Activated CD8-positive, alpha-beta memory T cell treated with anti-CD3 and anti-CD28 coated beads, Interleukin-2, amount 50 U/mL, for 4 hours (primary cell): ENCODE measurements around the gene TP53BP2.
"Not testable (repeated sequence)": the region's sequence is repeated elsewhere in the genome, so short reads cannot be mapped to it uniquely, and the experiment has no call there.

Experiments used
- DNase-seq: peaks from one replicate; pipeline ENCODE4 v3.0.0-alpha.2; 2020

Gene TP53BP2

DNA sequence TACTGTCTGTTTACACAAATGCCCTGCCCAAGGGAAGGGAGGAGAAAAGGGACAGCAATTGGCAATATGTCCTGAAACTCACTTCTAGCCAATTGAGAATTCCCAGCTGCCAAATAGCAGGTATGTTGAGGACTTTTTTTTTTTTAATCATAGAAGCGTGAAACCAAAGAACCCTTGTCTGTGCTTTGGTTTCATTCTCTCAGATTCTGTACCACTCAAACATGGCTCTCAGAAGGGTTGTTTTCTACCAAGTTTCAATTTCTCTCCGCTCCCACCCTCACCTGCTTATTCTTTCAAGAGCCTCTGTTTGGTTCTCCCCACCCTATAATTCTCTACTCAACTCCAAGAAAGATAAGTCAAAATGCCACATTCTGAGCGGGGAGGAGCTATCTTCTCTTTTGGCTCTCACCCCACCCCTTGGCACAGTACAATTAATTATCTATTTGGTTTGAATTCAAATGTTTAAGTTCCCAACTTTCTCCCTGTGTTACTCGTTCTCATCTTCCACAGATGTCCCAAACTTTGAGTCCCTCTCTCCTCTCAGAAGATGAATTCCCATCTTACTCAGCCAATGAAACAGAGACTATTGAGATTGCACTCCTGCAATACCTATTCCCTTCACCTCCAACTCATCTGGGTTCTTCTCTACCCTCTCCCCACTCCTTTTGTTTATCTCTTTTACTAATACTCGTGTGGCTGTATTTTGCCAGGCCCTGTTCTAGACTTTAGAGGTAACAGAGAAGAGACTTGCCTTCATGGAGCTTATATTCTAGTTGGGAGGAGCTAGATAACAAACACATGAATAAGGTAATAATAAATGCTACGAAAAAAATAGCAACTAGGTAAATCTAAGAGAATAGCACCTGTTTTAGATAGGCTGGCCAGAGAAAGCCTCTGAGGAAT lies 3.9 kb upstream of the TP53BP2 start:
- DNase-seq, result no peak

DNA sequence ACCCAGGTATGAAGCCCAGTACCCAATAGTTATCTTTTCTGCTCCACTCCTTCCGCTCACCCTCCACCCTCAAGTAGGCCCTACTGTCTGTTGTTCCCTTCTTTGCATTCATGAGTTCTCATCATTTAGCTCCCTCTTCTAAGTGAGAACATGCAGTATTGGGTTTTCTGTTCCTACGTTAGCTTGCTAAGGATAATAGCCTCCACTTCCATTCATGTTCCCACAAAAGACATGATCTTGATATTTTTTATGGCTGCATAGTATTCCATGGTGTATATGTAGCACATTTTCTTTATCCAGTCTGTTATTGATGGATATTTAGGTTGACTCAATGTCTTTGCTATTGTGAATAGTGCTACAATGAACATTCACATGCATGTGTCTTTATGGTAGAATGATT lies 2.8 kb upstream of the TP53BP2 start:
- DNase-seq, result no peak

DNA sequence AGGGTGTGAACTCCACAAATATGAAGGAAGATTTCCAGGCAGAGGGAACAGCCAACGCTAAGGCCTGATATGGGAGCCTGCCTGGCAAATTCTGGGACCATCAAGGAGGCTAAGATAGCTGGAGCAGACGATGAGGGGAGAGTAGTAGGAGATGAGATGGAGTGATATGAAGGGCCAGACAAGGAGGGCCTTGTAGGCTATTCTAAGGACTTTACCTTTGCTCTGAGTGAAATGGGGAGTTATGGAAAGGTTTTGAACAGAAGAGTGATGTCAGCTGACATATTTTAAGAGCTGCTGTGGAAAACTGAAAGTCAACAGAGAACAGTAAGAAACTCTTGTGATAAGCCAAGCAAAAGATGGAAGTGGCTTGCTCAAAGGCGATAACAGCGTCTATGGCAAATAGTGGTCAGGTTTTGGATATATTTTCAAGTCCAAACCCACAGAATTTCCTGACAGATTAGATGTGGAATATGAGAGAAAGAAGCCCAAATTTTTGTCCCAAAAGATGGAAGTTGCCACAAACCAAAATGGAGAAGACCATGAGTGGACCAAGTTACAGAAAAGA lies 2.1 kb upstream of the TP53BP2 start:
- no peak for DNase-seq

DNA sequence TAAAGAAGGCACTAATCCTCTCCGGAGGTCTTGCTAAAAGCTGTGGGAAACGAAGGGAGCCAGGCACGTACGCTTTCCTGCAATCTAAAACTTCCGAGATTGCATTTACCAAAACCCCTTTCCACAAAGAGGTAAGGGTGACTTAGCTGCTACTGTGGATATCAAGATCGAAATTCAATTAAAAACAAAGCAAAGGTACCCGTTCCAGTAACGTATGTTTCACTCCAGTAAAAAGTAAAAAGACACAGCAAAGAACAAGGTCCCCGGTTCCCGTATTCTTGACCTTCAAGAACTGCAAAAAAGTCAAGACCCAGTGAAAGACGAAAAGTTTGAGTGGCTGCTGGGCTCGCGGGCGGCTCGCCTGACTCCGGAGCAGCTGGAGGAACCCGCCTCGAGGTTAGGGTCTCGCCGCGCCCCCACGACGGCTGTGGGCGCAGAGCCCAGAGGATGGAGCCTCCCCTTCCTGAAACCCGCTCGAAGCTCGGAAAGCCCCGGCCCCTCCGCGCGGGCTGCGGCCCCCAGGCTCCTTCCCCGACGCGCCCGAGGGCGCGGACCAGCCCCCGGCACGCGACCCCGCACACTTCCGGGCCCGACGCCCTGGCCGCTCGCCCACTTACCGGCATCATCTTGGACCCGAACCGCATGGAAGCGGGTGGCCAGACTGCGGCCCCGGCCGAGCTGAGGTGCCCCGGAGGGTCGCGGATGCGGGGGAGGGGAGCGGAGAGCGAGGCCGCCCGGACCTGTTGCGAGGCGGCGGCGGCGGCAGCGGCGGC lies 524 bp downstream of the TP53BP2 start:
- DNase-seq, result peak; percentile 58

DNA sequence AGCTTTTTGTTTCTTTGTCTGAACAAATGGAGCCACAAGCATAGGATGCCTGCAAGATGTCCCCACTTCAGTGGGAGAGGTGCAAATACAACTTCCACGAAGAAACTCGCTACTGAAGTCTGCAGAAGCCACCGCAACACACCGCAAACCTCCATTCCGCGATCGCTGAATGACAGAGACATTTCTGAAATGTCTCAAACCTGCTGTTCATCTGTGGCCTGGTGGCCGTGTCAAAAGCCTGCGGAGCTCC lies 1.0 kb downstream of the TP53BP2 start:
- peak; percentile 22 for DNase-seq

DNA sequence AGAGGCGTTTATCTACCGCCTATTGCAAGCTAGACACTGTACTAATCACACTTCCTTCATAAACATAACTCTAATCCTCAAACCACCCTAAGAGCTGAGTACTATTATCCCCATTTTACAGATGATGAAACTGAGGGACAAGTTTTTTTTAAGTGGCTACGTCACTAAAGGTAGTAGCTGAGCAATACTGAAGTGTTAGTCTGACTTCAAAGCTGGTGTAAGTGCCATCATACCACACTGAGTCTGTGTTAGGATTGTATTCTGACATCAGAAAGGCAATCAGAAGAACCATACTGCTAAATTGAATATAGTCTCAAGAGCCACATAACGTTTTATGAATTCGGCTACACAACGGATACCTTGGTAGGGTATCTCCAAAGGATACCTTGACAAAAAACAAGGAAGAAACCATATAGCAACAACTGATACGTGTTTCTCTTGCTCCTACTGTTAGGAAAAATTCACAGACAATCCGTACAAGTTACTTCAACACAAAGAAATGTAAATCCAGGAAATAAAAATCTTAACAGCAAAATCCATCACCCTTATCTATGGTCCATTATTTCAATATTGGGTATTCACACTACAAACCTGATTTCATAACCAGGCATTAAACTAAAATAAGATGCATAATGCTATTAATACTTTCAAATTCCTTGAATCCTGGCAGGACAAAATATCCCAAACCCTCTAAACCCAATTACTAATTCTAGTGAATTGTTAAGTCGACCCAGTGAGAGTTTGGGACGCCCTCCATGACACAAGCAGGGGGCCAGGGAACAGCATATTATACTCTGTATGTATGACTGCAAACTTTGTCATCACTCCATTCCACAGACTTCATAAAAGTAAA lies 1.6 kb downstream of the TP53BP2 start:
- DNase-seq, result no peak

DNA sequence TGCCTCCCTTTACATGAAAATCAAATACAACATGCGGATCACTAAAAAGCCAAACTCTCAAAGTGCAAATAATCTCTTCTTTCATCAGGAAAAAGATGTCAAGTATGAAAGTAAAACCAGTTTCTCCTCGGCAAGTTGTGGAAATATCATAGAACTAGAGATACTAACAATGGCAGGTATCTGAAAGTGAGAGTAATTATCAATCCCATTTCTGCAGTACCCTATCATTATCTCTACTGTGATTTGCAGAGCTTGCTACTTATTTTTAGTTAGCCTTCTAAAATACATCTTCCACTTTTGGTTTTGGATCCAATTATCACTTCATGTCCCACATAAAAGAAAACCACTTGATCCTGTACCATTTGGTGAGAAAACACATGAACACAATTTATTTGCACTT lies 3.0 kb downstream of the TP53BP2 start:
- DNase-seq, result no peak

DNA sequence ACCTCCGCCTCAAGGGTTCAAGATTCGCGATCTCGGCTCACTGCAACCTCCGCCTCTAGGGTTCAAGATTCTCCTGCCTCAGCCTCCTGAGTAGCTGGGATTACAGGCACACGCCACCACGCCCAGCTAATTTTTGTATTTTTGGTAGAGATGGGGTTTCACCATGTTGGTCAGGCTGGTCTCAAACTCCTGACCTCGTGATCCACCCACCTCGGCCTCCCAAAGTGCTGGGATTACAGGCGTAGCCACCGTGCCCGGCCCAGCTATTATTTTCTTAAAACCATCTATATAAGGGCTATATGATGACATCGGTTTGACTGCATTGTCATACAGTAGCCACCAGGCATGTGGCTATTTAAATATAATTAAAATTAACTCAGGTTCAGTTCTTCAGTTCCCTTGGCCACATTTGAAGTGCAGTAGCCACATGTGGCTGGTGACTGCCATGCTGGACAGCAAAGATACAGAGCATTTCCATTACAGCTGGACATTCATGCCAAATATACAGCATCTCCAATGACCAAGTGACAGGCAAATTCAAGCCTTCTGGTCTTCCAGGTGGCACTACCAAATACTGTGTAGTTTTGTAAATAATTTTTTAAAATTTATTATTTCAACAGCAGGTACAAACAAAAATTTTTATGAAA lies 3.6 kb downstream of the TP53BP2 start:
- DNase-seq, result not testable (repeated sequence)

DNA sequence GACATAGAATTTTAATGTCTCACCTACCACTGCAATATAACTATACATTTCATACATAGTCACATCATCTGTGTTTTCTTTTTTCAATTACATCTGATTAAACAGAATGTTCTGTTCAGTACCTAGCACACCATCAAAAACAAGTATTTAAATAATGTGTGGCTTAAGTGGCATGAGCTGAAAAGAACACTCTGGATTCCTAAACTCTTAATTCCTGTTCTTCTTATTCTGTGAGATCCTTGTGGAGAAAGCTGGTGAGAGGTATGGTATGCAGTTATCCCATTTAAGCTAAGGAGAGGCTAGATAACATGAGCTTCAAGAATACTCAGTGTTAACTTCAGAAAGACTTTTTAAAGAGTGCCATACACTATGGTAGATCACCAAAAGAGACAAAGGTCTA lies 5.5 kb downstream of the TP53BP2 start:
- DNase-seq, result no peak

DNA sequence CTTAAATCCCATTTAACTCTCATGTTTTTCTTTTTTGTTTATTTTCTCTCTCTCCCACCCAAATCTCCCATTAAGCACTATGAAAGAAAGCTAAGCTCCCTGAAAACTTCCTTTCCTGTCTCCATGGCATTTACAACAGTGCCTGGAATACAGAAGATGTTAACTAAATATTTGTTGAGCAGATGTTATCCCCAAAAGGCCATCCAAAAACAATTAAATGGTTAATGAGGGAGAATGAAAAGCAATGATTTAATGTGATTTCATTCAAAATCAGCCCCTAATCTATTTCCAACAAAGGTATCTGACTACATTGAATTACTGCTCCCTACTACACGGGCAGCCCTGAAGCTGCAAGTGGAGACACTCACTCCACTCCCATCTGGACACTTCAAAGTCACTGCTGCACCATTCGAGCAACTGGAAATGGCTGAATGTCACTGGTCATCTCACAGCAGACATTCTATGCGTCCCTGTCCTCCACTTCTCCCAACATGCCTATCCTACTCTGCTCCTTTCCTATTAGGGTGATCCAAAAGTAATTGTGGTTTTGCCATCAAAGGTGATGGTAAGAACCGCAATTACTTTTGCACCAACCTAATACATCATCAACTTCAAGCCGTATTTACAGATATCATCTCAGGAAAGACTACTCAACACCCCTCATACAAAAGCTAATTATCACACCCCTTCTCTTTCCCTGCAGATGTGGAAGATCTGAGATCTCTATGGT lies 7.5 kb downstream of the TP53BP2 start:
- DNase-seq, result no peak

DNA sequence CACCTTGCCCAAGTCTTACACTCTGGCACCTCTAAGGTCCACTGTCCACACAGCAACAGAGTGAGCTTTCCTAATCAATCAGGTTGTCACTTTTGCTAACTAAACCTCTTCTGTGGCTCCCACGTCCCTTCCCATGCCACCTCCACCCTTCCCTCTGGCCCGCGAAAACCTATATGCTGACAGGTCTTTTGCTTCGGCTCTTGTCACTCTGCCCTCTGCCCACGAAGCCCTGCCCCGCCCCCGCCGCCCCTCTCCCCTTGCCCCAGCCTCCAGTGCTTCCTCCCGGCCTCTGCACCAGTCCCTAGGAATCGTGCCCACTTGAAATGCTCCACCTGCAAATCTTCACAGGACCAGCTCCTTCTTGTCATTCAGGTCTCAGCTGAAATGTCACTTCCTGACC lies 8.1 kb downstream of the TP53BP2 start:
- no peak for DNase-seq

DNA sequence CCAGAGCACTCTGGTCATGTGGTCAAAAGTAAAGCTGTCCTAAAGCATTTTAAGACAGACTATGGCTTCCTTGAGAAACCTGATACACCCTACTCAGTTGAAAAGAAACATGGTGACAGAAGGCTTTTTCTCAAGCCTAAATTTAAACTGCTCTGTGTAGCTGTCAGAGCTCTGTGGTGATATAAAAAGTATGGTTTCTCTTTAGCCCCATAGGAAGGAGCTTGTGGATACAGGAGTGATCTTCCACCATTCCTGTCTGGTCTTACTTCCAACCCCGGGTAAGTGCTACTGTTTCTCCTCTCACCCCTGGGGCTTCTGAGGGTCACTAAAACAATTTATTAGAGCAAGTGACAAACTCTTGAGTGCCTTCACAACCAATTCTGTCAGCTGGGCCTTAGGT lies 8.5 kb downstream of the TP53BP2 start:
- no peak for DNase-seq

DNA sequence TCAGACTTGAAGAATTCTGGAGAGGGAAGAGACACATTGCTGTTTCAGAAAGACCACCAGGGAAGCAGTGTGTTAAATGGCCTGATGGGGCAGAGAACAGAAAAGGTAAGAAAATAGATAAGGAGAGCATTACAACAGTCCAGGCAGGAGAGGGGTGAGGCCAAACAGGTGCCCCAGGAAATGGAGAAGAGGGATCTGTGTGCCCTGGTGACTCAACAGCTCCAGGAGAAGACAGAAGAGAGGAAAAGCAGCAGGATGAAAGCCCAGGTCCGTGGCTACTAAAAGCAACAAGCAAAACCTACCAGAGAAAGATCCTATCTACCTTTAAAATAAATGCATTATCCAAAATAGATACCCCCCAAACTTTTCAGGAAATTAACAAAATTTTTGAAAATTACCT lies 9.2 kb downstream of the TP53BP2 start:
- DNase-seq, result no peak

DNA sequence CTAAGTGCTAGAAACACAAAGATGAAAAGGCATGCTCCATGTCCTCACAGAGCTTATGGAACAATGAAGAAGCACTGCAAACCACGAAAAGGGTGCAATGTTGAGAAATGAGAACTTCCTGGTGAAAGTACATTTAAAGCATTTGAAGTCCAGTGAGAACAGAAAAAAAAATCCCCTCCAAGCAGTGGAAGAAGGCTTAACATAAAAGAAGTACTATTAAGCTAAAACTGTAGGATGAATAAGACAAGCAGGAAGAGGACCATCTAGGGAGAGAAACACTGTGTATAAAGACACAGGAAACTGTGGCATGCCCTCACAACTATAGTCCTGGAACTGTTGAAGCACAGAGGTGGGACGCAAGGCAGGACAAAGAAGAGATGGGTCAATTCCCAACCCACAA lies 10.0 kb downstream of the TP53BP2 start:
- no peak for DNase-seq

DNA sequence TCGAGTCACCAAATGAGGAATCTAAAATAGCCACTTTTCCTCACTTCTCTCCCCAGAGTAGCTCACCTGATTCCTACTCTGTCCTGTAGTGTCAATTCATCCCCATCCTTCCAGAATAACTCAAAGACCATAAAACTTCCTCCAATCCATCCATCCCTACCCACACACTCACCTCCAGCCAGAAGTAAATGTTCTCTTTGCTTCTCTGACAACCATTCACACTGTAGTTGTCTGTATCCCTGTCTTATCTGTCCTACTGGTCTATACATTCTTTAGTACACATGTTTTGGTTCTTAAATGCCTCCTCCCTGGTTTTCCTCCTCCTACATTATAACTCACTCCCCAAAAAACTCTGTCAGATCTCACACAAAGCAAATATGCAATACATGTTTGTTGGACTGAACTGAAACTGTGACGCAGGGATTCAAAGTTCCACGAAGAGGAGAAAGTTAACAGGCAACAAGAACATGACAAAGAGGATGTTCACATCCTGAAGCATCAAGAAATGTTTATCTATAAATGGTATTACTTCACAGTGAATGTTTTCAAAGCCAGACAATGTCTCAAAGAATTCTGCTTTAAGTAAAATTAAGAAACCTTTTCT lies 11.0 kb downstream of the TP53BP2 start:
- no peak for DNase-seq

DNA sequence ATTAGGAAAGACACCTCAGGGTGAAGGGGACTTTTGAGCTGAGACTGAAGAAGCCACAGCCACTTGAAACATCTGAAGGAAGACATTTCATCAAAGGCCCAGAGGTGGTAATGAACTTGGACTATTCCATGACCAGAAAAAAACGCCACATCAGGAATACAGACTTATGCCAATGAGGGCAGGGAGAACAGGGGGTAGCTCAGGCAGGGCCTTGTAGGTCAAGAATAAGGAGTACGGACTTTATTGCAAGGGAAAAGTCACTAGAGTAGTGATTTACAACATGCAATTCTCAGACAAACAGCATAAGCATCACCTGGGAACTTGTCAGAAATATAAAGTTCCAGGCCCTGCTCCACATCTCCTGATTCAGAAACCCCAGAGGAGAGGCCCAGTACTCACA lies 11.8 kb downstream of the TP53BP2 start:
- DNase-seq, result no peak

DNA sequence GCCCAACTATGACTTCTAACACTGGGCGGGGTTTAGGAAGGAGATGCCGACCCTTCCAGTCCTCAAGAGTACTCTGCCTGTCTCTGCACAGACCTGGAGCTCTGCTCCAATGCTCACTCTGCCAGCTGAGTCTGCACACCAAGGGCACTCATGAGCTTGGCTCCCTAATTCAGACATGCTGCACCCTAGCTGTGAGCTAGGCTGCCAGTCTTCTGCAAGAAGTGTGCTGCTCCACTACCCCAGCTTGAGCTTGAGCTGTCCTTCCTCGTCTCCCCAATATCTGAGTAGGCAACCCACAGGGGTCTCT lies 13.2 kb downstream of the TP53BP2 start:
- DNase-seq, result no peak

DNA sequence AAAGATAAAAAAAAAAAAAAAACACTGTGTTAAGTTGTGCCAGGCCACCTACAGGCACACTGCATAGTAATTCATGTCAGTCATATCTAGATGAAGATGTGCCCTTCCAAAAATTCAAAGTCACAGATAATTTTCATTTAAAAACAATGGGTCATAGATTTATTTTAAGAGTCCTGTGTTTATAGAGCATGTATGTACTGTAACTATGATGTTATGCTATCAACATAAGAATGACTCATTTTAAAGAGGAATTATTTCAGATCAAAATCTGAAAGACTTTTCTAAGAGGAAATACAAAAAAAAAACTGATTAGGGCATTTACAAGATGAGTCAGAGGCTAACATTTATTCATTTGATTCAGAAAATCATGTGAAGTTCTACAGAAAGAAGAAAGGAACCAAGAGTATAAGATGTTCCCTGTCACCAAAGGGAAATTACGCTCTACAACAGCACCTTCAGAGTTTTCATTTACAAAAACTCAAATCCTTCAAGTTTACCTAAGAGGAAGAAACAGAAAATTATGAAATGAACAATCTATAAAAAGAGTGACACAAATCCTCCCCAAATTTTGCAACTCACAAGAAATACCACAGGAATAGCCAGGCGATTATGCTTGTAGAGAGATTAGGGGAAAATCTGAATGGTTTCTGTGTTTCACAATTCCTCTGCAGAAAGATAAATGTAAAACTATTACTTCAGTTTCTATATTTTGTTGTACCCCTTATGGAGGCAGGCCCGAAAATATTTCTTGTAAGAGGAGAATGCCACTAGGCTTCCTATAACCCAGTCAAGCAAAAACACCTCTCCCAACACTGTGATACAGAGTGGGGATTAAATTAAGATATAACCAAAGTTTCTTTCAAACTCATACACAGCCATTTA lies 13.8 kb downstream of the TP53BP2 start:
- DNase-seq, result no peak

DNA sequence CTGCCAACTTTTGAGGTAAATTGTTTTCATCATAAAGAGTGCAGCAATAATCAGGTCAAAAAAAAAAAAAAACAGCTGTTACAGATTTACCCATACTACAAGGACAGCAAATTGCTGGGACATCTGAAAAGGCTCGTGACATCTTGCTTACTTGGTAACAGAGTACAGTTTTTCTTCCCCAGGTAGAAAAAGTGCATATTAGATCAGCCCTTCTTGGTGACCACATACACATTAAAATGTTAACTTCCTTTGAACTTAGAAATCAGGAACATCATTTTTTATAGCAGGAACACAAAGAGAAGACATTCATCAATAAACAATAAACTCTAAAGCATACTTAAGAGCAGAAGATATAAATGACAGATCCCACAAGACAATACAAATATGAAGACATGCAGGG lies 16.1 kb downstream of the TP53BP2 start:
- no peak for DNase-seq

DNA sequence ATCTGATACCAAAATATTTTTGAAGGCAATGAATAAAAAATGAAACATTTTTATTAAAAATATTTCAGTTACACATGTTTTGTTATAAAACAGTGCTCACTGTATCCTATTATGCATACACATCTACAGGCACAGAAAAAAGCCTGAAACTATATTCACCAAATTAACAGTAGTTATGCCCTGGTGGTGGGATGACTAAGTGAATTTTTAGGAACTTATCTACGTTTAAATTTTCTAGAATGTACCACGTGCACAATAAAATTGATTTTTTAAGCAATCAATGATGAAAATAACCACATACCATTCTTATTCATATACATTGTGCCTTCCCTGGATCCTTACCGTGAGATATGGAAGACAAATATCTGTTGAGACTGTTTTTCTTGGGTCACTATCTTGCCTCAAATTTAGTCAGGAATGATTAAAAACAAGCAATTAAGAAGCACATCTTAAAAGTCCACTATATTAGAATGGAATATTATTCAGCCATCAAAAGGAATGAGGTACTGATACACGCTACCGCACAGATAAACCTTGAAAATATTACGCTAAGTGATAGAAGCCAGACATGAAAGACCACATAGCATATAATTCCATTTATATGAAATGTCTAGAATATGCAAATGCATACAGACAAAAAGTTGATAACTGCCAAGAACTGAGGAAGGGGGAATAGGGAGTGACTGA lies 17.4 kb downstream of the TP53BP2 start:
- DNase-seq, result no peak
